HL-60/S4 (cell line): Measurements from ENCODE around the gene C16orf82.

Experiments used
- in situ Hi-C: fragments of 300-500 bp; cut with MboI; formaldehyde crosslinking; loops from 2 replicates; pipeline ENCODE4 v1.14.3; 2022; ENCODE audit warnings: low sequenced_read_pairs

Gene C16orf82

DNA sequence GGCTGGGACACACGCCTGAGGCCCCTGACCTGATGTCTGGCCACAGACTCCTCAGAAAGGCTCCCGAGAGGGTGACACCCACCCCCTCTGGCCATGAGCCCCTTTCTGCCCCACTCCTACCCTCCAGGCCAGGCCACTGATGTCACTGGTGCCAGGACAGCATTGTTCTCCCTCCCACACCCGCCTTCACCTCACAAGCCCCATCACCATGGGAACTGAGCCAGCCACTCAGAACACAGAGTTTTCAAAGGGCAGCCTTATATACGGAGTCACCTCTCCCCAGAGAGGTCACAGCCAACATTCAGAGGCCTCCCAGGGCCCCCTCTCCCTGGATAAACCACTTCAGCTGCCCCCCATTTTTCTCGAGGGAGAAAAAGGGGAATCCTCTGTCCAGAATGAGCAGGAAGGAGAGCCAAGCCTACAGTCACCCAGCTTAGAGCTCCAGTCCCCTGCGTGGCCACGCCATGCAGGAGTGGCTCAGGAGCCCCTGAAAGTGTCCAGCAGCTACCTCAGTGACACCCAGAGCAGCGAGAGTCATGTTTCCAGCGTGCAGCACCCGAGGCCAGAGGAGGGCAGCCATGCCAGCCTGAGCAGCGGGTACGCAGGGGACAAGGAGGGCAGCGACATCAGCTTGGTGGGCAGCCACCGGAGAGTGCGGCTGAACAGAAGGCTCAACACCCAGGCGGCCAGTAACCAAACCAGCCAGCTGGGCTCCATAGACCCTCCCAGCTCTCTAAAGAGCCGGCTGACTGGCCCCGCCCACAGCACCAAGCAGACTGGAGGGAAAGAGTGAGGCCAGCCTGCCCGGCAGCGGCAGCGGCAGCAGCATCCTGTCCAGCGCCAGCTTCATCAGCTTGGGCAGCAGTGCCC lies at the start of gene C16orf82:
Gene C16orf82 (plus strand): TSS at position 260 of the 870 bp plus-strand sequence.
- in situ Hi-C loops, result no loop called here

DNA sequence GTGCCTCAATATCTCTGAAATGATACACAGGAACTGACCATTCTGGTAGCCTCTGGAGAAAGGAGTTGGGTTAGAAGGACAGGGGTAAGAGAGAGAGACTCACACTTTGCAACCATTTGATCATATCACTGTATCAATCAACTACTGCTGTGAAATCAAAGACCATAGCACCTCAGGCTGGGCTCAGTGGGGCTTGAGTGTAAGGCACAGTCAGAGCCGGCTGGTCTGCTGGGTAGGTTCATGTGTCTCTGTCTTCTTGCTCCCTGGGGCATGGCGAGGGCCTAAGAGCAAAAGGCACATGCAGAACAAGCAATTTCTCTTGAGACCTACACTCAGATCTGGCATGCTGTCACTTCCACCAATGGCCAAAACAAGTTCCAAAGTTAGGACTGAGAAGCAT lies 46.7 kb upstream of the C16orf82 start:
- in situ Hi-C loops, result no loop called here

DNA sequence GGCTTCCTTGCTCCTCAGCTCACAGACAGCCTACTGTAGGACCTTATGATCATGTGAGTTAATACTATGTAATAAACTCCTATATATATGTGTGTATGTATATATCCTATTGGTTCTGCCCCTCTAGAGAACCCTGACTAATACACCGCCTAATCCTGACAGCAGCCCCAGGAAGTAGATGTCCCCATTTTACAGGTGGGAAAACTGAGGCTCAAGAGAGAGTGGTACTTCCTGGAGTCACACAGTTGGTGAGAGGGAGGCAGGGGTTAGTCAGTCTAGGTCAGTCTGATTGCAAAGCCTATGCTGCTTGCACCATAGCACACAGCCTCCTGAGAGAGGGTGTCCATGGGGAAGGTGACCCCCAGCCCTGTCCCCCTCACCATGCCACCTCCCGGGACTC lies 42.7 kb upstream of the C16orf82 start:
- in situ Hi-C loops, result no loop called here

DNA sequence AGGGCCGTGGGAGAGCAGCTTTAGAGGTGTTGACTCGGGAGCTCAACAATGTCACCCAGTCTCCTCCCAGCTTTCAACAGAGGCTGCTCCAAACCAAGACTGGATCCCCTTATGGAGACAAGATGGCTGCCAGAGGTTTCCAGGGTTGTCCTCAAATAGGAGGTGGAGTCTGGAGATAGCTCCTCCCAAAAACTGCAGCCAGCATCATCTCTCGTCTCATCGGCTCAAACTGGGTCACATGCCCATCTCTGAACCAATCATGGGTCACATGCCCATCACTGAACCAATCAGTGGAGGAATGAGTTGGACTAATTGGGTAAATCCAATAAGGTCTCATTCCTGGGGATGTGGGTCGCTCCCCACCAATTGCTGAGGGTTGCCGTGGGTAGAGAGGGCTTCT lies 41.1 kb upstream of the C16orf82 start:
- in situ Hi-C loops, result no loop called here

- in situ Hi-C loops, result no loop called here
Observed at GRCh38 chr16:27027971-27028370, 38.8 kb upstream of the C16orf82 start.

DNA sequence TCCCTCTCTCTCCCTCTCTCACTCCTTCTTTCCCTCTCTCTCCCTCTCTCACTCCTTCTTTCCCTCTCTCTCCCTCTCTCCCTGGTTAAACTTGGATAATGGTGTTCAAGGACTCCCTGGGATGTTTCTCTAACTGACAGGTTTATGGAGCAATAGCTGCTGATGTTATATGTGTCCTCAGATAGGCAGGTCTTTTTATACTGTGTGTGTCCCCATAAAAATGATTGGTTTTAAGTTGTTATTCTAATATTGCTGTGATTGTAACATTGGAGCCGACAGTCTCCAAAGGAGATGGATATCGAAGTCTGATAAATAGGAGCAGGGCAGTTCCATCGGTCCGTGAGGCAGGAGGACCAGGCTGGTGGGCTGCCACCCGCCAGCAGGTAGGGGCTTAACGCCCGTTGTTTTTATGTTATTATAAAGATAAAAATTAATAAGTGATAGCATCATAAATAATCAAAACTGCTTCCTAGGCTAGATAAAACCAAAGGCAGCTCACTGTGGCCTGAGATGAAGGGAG lies 38.1 kb upstream of the C16orf82 start:
- in situ Hi-C loops, result no loop called here

- in situ Hi-C loops, result no loop called here
Observed at GRCh38 chr16:27029525-27029924, 37.2 kb upstream of the C16orf82 start.

DNA sequence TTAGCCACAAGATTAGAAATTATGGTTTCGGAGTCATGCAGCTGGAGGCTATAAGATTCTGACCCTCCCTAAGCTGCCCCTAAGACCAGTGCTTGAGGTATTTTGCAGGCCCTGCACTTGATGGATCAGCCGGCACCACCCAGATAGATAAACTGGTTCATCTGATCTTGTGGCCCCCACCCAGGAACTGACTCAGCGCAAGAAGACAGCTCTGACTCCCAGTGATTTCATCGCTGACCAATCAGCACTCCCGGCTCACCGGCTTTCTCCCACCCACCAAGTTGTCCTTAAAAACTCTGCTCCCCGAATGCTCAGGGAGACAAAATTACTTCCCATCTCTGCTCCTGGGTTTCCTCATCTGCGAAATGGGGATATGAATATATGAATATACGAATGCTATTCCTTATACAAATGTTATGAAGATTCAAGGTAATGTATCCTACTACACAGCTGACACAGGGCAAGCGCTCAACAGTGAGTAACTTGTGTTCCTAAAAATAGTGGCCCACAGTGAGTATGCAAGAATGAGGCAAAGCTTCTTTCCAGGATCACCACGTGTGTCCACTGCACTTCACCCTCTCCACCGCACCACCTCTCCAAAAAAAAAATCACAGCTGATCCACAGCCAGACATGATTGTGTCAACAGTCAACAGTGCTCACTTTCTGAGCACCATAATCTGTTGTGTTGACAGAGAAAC lies 33.3 kb upstream of the C16orf82 start:
- in situ Hi-C loops, result no loop called here

DNA sequence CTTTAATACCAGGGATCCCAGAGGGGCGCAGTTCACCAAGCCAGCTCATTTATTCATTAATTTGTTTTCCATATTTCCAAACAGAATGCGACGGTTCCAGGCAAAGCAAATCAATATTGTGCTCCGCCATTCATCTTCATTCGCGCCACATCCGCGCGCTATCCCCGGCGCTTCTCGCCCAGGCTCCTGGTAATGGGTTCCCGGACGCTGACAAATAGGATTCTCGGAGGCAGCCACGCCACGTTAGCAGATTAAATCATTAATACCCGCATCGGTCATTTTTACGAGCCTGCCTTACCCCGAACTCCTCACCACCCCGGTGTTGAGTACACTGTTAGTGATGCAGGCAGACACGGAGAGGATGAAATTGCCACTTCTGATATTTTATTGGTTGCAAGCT lies 26.0 kb upstream of the C16orf82 start:
- in situ Hi-C loops, result no loop called here

GRCh38 chr16:27046958-27047518 lies 19.7 kb upstream of the C16orf82 start:
- in situ Hi-C loops, result no loop called here

- in situ Hi-C loops, result no loop called here
Observed at GRCh38 chr16:27048316-27048715, 18.4 kb upstream of the C16orf82 start.

GRCh38 chr16:27049117-27049516 lies 17.6 kb upstream of the C16orf82 start:
- in situ Hi-C loops, result no loop called here

DNA sequence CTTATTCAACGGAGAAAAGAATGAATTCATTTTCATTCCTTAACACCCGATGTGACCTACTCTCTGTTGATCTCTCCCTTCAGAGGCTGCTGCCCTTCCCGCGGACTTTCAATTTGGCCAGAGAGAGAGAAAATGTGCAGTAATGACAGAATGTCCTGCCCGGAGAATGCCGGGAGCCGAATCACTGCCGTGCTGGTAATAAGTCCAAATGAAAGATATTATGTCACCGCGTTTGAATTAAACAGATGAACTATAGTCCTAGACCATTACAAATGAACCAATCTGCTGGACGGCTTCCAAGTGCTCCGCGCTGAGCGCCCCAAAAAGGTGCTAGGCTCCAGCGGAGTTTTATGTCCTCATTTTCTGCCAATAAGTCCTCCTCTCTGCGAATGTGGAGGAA lies 14.7 kb upstream of the C16orf82 start:
- in situ Hi-C loops, result no loop called here

GRCh38 chr16:27053996-27054395 lies 12.7 kb upstream of the C16orf82 start:
- in situ Hi-C loops, result no loop called here

DNA sequence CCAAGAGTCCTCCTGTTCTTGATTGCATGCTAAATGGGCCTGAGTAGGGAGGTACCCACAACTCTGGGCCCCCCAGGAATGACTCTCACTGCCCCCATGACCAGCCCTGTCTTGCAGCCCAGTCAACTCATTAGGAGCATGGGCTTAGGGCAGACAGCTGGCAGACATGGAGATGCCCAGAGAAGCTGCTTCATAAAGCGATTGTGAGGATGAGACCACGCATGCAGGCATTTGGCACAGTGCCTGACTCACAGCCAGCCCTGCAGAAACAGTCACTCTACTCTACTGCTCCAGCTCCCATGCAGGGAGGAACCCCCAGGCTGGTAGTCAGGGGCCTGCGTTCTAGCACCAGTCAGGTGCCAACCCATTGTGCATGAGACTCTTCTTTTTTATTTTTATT lies 8.4 kb upstream of the C16orf82 start:
- in situ Hi-C loops, result no loop called here

DNA sequence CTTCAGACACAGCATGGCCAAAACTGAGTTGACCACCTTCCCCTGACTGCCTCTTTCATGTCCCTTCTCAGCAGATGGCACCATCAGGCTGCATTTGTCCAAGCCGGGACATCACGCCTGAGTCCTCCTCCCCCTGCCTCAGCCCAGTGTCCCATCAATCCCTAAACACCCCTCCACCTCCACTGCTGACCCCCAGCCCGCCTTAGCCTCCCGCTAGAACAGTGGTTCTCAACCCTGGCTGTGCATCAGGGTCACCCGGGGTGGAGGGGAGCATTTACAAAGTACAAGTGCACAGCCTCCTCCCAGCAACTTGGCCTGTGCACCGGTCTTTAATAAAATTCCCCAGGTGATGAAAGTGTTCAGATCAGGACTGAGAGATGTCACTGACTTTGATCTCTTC lies 4.0 kb downstream of the C16orf82 start:
- in situ Hi-C loops, result no loop called here

DNA sequence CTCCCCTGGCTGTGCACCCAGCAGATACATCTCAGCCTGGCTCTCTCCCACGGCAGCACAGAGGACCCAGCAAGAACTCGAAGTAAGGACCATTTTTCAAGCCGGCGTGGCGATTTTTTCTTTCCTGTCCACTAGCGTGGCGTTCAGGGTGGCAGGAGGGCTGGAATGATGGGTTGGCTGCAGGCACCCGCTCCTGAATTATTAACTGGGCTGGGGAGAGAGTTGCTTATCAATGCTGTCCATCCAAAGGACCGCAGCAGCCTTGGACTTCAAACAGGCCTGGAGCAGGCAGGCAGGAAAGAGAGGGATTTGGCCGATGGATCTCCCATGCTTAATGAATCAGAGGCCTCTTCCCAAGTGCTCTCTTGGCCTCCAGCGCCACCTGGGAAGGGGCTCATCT lies 7.0 kb downstream of the C16orf82 start:
- in situ Hi-C loops, result no loop called here

DNA sequence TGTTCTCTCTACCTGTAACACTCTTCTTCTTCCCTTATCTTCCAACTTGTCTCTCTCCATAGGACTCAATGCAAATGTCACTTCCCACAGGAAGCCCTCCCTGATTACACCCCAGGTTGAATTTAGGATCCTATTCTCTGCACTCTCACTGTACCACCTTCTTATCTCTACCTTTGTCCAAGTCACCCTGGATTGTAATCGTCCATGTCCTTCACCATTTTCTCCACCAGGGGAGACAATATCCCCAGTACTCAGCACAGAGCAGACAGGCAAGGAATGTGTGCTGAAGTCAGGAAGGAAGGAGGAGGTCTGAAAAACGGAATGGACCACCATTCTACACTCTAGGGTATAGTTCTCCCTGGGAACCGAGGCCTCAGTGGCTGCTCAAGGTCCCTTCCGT lies 14.2 kb downstream of the C16orf82 start:
- in situ Hi-C loops, result no loop called here

DNA sequence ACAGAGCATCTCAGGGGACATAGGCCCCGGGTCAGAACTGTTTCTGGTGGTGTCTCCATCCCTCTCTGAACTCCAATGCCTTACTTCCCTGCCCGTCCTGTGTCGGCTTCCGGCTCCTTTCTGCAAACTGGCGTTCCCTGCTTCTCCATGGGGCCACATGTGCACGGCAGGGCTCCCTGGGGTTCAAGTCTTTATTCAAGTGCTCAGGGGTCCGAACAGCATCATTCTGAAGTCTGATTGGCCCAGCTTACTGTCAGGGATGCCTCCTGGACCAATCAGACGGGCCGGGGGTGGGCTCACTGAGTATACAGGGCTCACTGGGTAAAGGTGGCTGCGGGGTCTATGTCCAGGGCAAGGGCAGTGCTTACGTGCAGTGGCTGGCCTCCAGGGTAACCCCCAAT lies 17.1 kb downstream of the C16orf82 start:
- in situ Hi-C loops, result no loop called here

GRCh38 chr16:27084307-27085028 lies 17.7 kb downstream of the C16orf82 start:
- in situ Hi-C loops, result no loop called here

DNA sequence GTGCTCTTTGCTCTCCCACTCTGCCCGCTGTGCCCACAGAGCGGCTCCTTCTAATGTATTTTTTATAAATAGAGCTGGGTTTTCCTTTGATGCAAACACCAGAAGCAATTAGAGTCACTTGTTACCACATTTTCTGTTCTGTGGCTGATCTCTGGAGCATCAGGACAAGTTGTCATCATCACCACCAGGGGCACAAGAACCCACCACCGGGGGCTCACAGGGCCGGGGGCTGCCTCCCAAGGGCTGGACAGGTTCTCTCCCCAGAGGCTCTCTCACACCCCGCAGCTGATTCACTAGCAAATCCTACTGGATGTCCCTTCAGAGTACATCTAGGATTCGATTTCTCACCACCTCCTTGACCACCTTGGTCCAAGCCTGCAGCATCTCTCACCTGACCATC lies 18.5 kb downstream of the C16orf82 start:
- in situ Hi-C loops, result no loop called here
